GM18520 (cell line): ENCODE measurements around the gene SUV39H1.
"Not testable (repeated sequence)": the region's sequence is repeated elsewhere in the genome, so short reads cannot be mapped to it uniquely, and the experiment has no call there.

ENCODE experiments used
- ATAC-seq: cut with Tn5 transposase; IDR thresholded peaks from one replicate; pipeline ENCODE4 v1.9.1; 2021; ENCODE audit not compliant: unreplicated experiment

Gene SUV39H1

GRCh38 chrX:48685416-48685815, 11.1 kb upstream of the SUV39H1 start:
- no peak for ATAC-seq

GRCh38 chrX:48688531-48689150, 7.9 kb upstream of the SUV39H1 start:
- ATAC-seq: no peak

- ATAC-seq: no peak
These were observed 7.2 kb upstream of the SUV39H1 start for GRCh38 chrX:48689208-48689920.

GRCh38 chrX:48691746-48692145, 4.8 kb upstream of the SUV39H1 start:
- not testable (repeated sequence) for ATAC-seq

- ATAC-seq: no peak
These were observed 1.6 kb upstream of the SUV39H1 start for GRCh38 chrX:48694776-48695533.

- ATAC-seq: no peak
These were observed 1.0 kb upstream of the SUV39H1 start for GRCh38 chrX:48695534-48695896.

GRCh38 chrX:48695925-48696300, 621 bp upstream of the SUV39H1 start:
- no peak for ATAC-seq

GRCh38 chrX:48696909-48697727, 584 bp downstream of the SUV39H1 start:
- no peak for ATAC-seq

GRCh38 chrX:48698306-48698705, 1.8 kb downstream of the SUV39H1 start:
- ATAC-seq: no peak

GRCh38 chrX:48700246-48700645, 3.7 kb downstream of the SUV39H1 start:
- no peak for ATAC-seq

- no peak for ATAC-seq
These were observed 4.6 kb downstream of the SUV39H1 start for GRCh38 chrX:48700951-48701653.

GRCh38 chrX:48702032-48702431, 5.5 kb downstream of the SUV39H1 start:
- no peak for ATAC-seq

GRCh38 chrX:48702716-48703115, 6.2 kb downstream of the SUV39H1 start:
- no peak for ATAC-seq

- no peak for ATAC-seq
These were observed 6.7 kb downstream of the SUV39H1 start for GRCh38 chrX:48703228-48703627.

GRCh38 chrX:48703642-48704481, 7.3 kb downstream of the SUV39H1 start:
- ATAC-seq: no peak

GRCh38 chrX:48705871-48706270, 9.3 kb downstream of the SUV39H1 start:
- no peak for ATAC-seq

- ATAC-seq: no peak
These were observed 13.1 kb downstream of the SUV39H1 start for GRCh38 chrX:48709522-48710112.

GRCh38 chrX:48711162-48711928, 14.8 kb downstream of the SUV39H1 start:
- ATAC-seq: no peak
